Germinal center (tissue), 1 donor: ENCODE measurements around the gene MON1A.
"Not testable (repeated sequence)": the region's sequence is repeated elsewhere in the genome, so short reads cannot be mapped to it uniquely, and the experiment has no call there.

Experiments used
- DNase-seq: peaks from one replicate; pipeline ENCODE4 v3.0.0; 2012; ENCODE audit warnings: mixed read lengths, low spot score

The MON1A gene, protein sequence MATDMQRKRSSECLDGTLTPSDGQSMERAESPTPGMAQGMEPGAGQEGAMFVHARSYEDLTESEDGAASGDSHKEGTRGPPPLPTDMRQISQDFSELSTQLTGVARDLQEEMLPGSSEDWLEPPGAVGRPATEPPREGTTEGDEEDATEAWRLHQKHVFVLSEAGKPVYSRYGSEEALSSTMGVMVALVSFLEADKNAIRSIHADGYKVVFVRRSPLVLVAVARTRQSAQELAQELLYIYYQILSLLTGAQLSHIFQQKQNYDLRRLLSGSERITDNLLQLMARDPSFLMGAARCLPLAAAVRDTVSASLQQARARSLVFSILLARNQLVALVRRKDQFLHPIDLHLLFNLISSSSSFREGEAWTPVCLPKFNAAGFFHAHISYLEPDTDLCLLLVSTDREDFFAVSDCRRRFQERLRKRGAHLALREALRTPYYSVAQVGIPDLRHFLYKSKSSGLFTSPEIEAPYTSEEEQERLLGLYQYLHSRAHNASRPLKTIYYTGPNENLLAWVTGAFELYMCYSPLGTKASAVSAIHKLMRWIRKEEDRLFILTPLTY

GRCh38 chr3:49929291-49930167 is at the start of gene MON1A:
Gene MON1A (minus strand): TSS chr3:49929811. CDS start chr3:49913346, 16,465 bp downstream.
- DNase-seq, result peak; percentile 80

DNA sequence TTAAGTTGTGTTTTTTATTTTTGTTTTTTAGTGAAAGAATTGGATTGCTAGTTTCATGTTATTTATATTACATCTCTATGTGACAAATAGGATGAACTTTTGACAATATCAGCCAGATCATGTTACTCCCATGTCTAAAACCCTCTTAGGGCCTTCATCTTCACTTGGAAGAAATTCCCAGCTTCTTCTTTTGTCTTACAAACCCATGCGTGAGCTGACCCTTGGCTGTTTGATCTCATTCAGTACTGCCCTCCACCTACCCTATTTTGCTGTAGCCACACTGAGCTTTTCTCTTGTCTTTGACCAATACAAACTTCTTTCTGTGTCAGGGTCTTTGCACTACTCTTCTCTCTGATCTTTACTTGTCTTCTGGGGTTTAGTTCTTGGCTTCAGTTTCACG is 47.3 kb upstream of the MON1A start:
- DNase-seq, result no peak

DNA sequence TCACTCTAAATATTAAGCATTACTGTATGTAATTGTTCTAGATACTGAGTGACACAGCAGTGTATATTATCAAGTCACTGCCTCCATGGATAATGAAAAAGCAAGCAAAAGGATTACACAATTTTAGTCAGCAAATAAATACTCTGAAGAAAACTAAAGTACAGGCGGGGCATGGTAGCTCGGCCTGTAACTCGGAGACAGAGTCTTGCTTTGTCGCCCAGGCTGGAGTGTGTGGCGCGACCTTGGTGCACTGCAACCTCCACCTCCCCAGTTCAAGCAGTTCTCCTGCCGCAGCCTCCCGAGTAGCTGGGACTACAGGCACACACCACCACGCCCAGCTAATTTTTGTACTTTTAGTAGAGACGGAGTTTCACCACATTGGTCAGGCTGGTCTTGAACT is 43.0 kb upstream of the MON1A start:
- DNase-seq, result no peak

GRCh38 chr3:49968346-49968745 is 38.7 kb upstream of the MON1A start:
- DNase-seq, result no peak

GRCh38 chr3:49967291-49967690 is 37.7 kb upstream of the MON1A start:
- no peak for DNase-seq

- no peak for DNase-seq
Observed at GRCh38 chr3:49966233-49966942, 36.8 kb upstream of the MON1A start.

GRCh38 chr3:49955636-49956035 is 26.0 kb upstream of the MON1A start:
- no peak for DNase-seq

DNA sequence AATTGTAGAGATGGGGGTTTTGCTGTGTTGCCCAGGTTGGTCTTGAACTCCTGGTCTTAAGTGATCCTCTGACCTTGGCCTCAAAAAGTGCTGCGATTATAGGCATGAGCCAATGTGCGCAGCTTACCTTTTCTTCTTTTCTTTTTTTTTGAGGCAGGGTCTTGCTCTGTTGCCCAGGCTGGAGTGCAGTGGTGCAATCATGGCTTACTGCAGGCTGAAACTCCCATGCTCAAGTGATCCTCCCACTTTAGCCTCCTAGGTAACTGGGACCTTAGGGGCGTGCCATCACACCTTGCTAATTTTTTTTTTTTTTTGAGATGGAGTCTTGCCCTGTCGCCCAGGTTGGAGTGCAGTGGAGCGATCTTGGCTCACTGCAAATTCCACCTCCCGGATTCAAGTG is 23.3 kb upstream of the MON1A start:
- DNase-seq, result no peak

DNA sequence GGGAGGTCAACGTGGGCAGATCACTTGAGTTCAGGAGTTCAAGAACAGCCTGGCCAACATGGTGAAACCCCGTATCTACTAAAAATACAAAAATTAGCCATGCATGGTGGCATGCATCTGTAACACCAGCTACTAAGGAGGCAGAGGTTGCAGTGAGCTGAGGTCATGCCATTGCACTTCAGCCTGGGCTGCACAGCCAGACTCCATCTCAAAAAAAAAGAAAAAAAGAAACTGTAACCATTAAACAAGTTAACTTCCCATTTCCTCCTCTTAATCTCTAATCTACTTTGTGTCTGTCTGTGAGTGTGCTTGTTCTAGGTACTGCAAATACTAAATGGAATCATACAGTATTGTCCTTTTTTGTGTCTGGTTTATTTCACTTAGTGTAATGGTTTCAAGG is 13.0 kb upstream of the MON1A start:
- no peak for DNase-seq

GRCh38 chr3:49940667-49941249 is 11.1 kb upstream of the MON1A start:
- DNase-seq, result no peak

GRCh38 chr3:49939858-49940666 is 10.5 kb upstream of the MON1A start, which contains the start of gene RBM6:
Gene RBM6 (plus strand): TSS chr3:49940150. CDS start chr3:49962642, 22,492 bp downstream.
- peak; percentile 97 for DNase-seq

GRCh38 chr3:49937090-49937489 is 7.5 kb upstream of the MON1A start:
- no peak for DNase-seq

DNA sequence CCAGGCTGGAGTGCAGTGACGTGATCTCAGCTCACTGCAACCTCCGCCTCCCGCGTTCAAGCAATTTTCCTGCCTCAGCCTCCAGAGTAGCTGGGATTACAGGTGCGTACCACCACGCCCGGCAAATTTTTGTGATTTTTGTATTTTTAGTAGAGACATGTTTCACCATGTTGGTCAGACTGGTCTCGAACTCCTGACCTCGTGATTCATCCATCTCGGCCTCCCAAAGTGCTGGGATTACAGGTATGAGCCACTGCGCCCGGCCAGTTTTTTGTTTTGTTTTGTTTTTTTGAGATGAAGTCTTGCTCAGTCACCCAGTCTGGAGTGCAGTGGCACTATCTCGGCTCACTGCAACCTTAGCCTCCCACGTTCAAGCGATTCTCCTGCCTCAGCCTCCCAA is 2.7 kb upstream of the MON1A start:
- not testable (repeated sequence) for DNase-seq

DNA sequence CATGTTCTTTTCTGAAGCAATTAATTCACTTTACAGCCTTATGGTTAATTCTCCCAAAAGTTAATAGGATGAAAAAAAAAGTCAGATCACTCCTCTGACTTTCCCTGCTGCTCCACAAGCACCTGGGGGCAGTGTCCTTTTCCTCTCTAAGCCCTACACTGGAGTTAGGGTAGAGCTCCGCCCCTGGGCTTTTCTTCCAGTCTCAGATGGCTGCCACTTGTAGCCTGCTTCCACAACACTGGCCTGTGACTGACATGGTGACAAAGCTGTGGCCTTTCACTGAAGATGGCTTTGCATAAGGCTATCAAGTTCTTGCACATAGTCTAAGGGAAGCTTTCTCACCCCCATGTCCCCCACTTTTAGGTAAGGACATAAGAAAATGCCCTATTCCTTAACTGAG is 1.3 kb upstream of the MON1A start:
- no peak for DNase-seq

DNA sequence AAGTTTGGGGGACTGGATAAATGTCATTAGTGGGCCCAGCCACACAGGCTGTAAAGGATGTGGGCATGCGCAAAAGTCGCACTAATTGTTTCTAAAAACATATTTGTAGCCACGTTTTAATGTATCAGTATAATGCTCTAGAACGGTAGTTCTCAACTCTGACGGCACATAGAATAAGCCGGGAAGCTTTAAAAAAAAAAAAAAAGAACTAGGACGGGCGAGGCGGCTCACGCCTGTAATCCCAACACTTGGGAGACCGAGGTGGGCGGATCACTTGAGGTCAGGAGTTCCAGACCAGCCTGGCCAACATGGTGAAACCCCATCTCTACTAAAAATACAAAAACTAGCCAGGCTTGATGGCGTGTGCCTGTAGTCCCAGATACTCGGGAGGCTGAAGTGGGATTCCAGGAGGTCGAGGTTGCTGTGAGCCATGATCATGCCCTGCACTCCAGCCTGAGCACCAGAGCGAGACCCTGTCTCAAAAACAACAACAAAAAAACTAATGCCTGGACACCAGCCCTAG is 618 bp upstream of the MON1A start:
- DNase-seq, result no peak

DNA sequence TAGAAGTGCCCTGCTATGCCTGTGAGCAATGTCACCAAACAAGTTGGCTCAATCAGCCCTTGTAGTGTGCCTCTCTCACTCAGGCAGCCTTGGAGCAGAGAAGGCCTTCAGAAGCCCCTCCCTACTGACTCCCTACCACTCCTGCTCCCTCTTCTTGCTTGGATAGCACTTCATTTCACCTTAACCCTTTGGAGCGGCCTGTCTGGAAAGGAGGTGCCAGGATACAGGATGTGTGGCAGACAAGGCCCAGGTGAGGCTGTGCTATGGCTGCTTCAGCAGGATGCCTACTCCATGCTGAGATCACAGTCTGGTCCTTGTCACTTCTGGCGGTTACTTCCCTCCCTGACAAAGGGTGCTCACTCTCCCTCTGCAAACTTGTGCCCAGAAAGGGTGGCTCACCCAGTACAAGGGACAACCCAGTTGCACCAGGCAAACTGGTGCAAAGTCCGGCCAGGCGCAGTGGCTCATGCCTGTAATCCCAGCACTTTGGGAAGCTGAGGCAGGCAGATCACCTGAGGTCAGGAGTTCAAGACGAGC is 1.1 kb downstream of the MON1A start:
- no peak for DNase-seq

- DNase-seq, result no peak
Observed at GRCh38 chr3:49927798-49928197, 1.8 kb downstream of the MON1A start.

DNA sequence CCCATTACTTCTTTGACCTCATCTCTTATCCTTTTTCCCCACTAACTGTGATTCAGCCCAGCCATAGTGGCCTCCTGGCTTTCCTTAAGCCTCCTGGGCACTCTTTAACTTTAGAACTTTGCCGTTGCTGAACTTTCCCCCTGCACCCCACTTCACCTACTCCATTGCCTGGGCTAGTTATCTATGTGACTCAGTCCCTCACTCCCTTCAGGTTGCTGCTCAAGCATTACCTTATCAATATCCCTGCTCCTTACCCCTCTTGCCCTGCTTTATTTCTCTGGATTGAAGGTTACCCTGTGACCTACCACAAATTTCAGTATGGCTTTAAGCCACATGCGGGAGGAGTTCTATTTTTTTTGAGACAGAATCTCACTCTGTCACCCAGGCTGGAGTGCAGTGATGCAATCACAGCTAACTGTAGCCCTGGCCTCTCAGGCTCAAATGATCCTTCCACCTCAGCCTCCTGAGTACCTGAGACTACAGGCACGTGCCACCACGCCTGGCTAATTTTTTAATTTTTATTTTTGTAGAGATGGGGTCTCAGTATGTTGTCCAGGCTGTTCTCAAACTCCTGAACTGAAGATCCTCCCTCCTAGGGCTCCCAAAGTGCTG is 3.4 kb downstream of the MON1A start:
- DNase-seq, result no peak

GRCh38 chr3:49925485-49925884 is 4.1 kb downstream of the MON1A start:
- no peak for DNase-seq

GRCh38 chr3:49924683-49925082 is 4.9 kb downstream of the MON1A start:
- DNase-seq, result no peak
